Trophoblast cell (in vitro differentiated cells and primary cell): ENCODE data around the gene PDE4B.

ENCODE experiments used
- DNase-seq, 2 donors: peaks; one replicate each; pipeline ENCODE4 v3.0.0-alpha.2; 2016
- H2AFZ ChIP-seq: 2 replicates; pipeline ENCODE4 v1.6.1; 2013; ENCODE audit warnings: low read length, moderate library complexity, mild to moderate bottlenecking; ENCODE audit not compliant: insufficient read depth, poor library complexity
- H2AK5ac ChIP-seq: 2 replicates; pipeline ENCODE4 v1.6.1; 2013; ENCODE audit warnings: mild to moderate bottlenecking, low read length
- H2BK120ac ChIP-seq: 2 replicates; pipeline ENCODE4 v1.6.1; 2013; ENCODE audit warnings: low read length, mild to moderate bottlenecking, moderate library complexity; ENCODE audit not compliant: insufficient read depth, poor library complexity
- H2BK12ac ChIP-seq: 2 replicates; pipeline ENCODE4 v1.6.1; 2013; ENCODE audit warnings: mild to moderate bottlenecking, low read length, moderate library complexity
- H2BK5ac ChIP-seq: 2 replicates; pipeline ENCODE4 v1.6.1; 2013; ENCODE audit warnings: low read length, low read depth, moderate library complexity, mild to moderate bottlenecking; ENCODE audit not compliant: poor library complexity
- H3K14ac ChIP-seq: 2 replicates; pipeline ENCODE4 v1.6.1; 2013; ENCODE audit warnings: mild to moderate bottlenecking, low read length
- H3K18ac ChIP-seq: 2 replicates; pipeline ENCODE4 v1.6.1; 2013; ENCODE audit warnings: mild to moderate bottlenecking, low read length
- H3K23ac ChIP-seq: 2 replicates; pipeline ENCODE4 v1.6.1; 2013; ENCODE audit warnings: low read length
- H3K27ac ChIP-seq: 2 replicates; pipeline ENCODE4 v1.5.1; 2013; ENCODE audit warnings: low read depth, mild to moderate bottlenecking, inconsistent platforms, low read length, moderate library complexity
- H3K27me3 ChIP-seq: 2 replicates; pipeline ENCODE4 v1.6.1; 2013; ENCODE audit warnings: inconsistent platforms, mild to moderate bottlenecking, low read length, moderate library complexity; ENCODE audit not compliant: insufficient read depth
- H3K36me3 ChIP-seq, 2 experiments: 1 replicate in 1 of 2; 2 replicates in 1 of 2; pipeline ENCODE4 v1.6.1; 2013; ENCODE audit warnings: low read length in 2 of 2, mild to moderate bottlenecking in 2 of 2, moderate library complexity in 1 of 2; ENCODE audit not compliant: insufficient read depth in 2 of 2, control insufficient read depth in 1 of 2
- H3K4ac ChIP-seq: 2 replicates; pipeline ENCODE4 v1.6.1; 2013; ENCODE audit warnings: low read depth, mild to moderate bottlenecking, low read length, moderate library complexity
- H3K4me1 ChIP-seq, 2 experiments: 1 replicate in 1 of 2; 2 replicates in 1 of 2; pipeline ENCODE4 v1.6.1; 2013; ENCODE audit warnings: low read length in 2 of 2, mild to moderate bottlenecking in 2 of 2, moderate library complexity in 1 of 2; ENCODE audit not compliant: insufficient read depth in 2 of 2, control insufficient read depth in 1 of 2
- H3K4me2 ChIP-seq: 2 replicates; pipeline ENCODE4 v1.6.1; 2013; ENCODE audit warnings: inconsistent platforms, mild to moderate bottlenecking, low read length, moderate library complexity
- H3K4me3 ChIP-seq: 2 replicates; pipeline ENCODE4 v1.5.1; 2013; ENCODE audit warnings: mild to moderate bottlenecking, low read depth, low read length, inconsistent platforms
- H3K79me1 ChIP-seq: one replicate; pipeline ENCODE4 v1.6.1; 2013; ENCODE audit warnings: low read length
- H3K79me2 ChIP-seq: 2 replicates; pipeline ENCODE4 v1.6.1; 2013; ENCODE audit warnings: low read length, mild to moderate bottlenecking; ENCODE audit not compliant: control insufficient read depth, insufficient read depth, poor library complexity
- H3K9ac ChIP-seq: 2 replicates; pipeline ENCODE4 v1.6.1; 2013; ENCODE audit warnings: mild to moderate bottlenecking, low read length
- H3K9me3 ChIP-seq: 2 replicates; pipeline ENCODE4 v1.6.1; 2013; ENCODE audit warnings: low read depth, mild to moderate bottlenecking, control low read depth, inconsistent platforms, low read length; ENCODE audit not compliant: insufficient read depth
- H4K12ac ChIP-seq: 2 replicates; pipeline ENCODE4 v1.6.1; 2013; ENCODE audit warnings: low read depth, mild to moderate bottlenecking, low read length, moderate library complexity
- H4K8ac ChIP-seq: 2 replicates; pipeline ENCODE4 v1.6.1; 2013; ENCODE audit warnings: low read depth, mild to moderate bottlenecking, low read length, moderate library complexity
- H4K91ac ChIP-seq: one replicate; pipeline ENCODE4 v1.6.1; 2013; ENCODE audit warnings: low read depth, mild to moderate bottlenecking, low read length, moderate library complexity
- WGBS: extraction: QIAGEN DNeasy Blood & Tissue Kit; methylation state at CpG from one replicate; pipeline ENCODE4 v1.1.7; 2013; ENCODE audit warnings: missing lambda C conversion rate; ENCODE audit not compliant: insufficient read length, insufficient coverage; ENCODE audit errors: extremely low coverage; 5-methylcytosine and 5-hydroxymethylcytosine counted together

The PDE4B gene

DNA sequence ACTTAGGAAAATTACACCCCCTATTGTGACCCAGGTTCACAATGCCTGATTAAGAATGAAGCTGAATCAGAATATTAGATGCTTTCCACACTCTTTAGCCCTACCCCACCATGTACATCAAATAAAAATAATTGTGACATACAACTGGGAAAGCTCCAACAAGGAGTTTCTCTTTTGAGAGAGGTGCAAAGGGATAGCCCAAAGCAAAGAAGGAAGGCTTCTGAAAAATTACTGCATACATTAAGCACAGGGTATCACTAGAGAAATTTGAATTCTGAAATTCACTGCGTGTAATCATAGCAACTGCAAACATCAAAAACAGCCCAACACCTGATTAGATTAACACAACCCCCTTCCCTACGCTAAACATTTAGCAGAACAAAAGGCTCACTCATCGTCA, 34.1 kb downstream of the PDE4B start:
- Histone ChIP-seq H2BK120ac (no peak overlapping the region), H3K4me2 (no peak overlapping the region), H3K9me3 (no peaks in the 10 kb centered on the region), H3K9ac (no peak overlapping the region), H3K27ac (no peak overlapping the region), H3K4ac (no peak overlapping the region), H3K23ac (no peak overlapping the region), H3K4me3 (no peak overlapping the region), H3K36me3 (no peaks in the 10 kb centered on the region), H2AFZ (no peak overlapping the region), H4K12ac (no peak overlapping the region), H3K79me1 (no peaks in the 10 kb centered on the region), H4K91ac (no peak overlapping the region), H4K8ac (no peak overlapping the region), H3K27me3 (no peaks in the 10 kb centered on the region), H3K4me1 (no peaks in the 10 kb centered on the region), H3K18ac (no peak overlapping the region), H3K79me2 (no peaks in the 10 kb centered on the region), H2BK12ac (no peak overlapping the region), H2AK5ac (no peak overlapping the region), H2BK5ac (no peak overlapping the region), H3K14ac (no peak overlapping the region)
- WGBS, result no CpG with 5 or more reads among the region's 3 CpGs
- DNase-seq, result no peak

DNA sequence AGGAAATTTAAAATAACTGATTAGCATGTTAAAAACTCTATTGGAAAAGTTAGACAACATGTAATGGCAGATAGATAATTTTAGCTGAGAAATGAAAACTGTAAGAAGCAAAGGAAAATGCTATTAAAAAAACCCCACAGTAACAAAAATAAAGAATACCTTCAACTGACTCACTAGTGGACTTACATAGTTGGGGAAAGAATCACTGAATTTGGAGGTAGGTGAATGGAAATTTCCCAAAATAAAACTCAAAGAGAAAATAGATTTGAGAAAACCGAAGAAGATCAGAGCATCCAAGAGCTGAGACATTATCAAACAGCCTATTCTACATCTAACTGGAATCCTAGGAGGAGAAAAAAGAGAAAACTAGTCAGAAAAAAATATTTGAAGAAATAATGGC, 34.7 kb downstream of the PDE4B start:
- H3K18ac ChIP-seq, result no peak overlapping the region

DNA sequence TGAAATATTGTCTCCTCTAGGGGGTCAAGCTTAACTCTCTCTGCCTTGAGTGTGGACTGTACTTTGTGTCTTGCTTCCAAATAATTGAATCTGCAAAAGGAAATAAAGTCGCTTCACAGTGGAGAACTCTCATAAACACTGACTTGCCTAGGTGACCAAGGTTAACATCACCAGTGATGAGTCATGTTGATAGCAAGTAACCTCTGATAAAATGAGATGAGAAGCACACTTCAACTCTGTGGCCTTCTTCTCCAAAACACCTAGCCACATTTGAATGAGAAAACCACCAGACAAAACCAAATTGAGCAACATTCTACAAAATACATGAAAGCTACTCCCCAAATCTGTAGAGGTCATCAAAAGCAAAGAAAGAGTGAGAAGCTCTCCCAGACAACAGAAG, 37.6 kb downstream of the PDE4B start:
- Histone ChIP-seq H3K23ac (no peak overlapping the region), H3K27ac (no peak overlapping the region), H3K9ac (no peak overlapping the region), H3K4me2 (no peak overlapping the region), H2BK120ac (no peak overlapping the region), H2BK12ac (no peak overlapping the region), H3K79me2 (no peaks in the 10 kb centered on the region), H3K4ac (no peak overlapping the region), H3K79me1 (no peaks in the 10 kb centered on the region), H2BK5ac (no peak overlapping the region), H3K27me3 (no peaks in the 10 kb centered on the region), H3K14ac (no peak overlapping the region), H3K9me3 (no peaks in the 10 kb centered on the region), H4K91ac (no peak overlapping the region), H3K4me3 (no peak overlapping the region), H3K36me3 (no peaks in the 10 kb centered on the region), H4K12ac (no peak overlapping the region), H3K4me1 (no peaks in the 10 kb centered on the region), H3K18ac (no peak overlapping the region), H2AFZ (no peak overlapping the region), H2AK5ac (no peak overlapping the region), H4K8ac (no peak overlapping the region)
- DNase-seq, result no peak
- no CpG with 5 or more reads among the region's 1 CpG for WGBS

More for the DNA sequence above, 34.7 kb downstream of the PDE4B start:
- H3K4me1 ChIP-seq, result no peaks in the 10 kb centered on the region
- H4K12ac ChIP-seq, result no peak overlapping the region
- H3K79me1 ChIP-seq, result no peaks in the 10 kb centered on the region
- H3K27ac ChIP-seq, result no peak overlapping the region
- no peak overlapping the region for H3K9ac ChIP-seq
- H3K4me3 ChIP-seq, result no peak overlapping the region
- H3K9me3 ChIP-seq, result no peaks in the 10 kb centered on the region
- H4K8ac ChIP-seq, result no peak overlapping the region
- no peak for DNase-seq
- no peak overlapping the region for H2AFZ ChIP-seq
- no peak overlapping the region for H3K23ac ChIP-seq
- no CpG with 5 or more reads among the region's 1 CpG for WGBS
- no peaks in the 10 kb centered on the region for H3K27me3 ChIP-seq
- H3K14ac ChIP-seq, result no peak overlapping the region
- no peaks in the 10 kb centered on the region for H3K36me3 ChIP-seq
- H3K79me2 ChIP-seq, result no peaks in the 10 kb centered on the region
- H2BK120ac ChIP-seq, result no peak overlapping the region
- H2AK5ac ChIP-seq, result no peak overlapping the region
- no peak overlapping the region for H4K91ac ChIP-seq
- H3K4me2 ChIP-seq, result no peak overlapping the region
- H3K4ac ChIP-seq, result no peak overlapping the region
- no peak overlapping the region for H2BK12ac ChIP-seq
- H2BK5ac ChIP-seq, result no peak overlapping the region

DNA sequence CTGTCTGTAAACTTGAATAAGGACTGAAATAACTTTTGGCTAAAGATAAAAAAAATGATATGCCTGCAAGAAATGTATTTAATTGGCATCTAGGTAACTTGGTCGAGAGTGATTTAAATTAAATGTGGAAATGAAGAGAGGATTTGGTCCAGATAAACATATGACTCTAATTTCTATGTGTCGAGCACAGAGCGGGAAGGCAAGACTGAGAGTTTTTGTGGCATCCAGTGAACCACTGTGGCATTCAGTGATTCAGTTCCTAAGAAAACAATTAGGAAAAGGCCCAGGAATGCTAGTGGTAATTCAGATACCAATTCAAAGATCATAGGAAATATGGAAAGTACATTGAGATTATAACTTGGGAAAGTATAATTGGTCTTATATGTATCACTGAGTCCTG, 39.6 kb downstream of the PDE4B start:
- H4K8ac ChIP-seq, result no peak overlapping the region
- no CpG with 5 or more reads among the region's 3 CpGs for WGBS
- H3K23ac ChIP-seq, result no peak overlapping the region
- H3K9me3 ChIP-seq, result no peaks in the 10 kb centered on the region
- H3K36me3 ChIP-seq, result no peaks in the 10 kb centered on the region
- H3K4me1 ChIP-seq, result no peaks in the 10 kb centered on the region
- H4K12ac ChIP-seq, result no peak overlapping the region
- H3K27me3 ChIP-seq, result no peaks in the 10 kb centered on the region
- no peak overlapping the region for H3K4ac ChIP-seq
- H2AK5ac ChIP-seq, result no peak overlapping the region
- H3K79me2 ChIP-seq, result no peaks in the 10 kb centered on the region
- DNase-seq, result no peak
- H3K4me2 ChIP-seq, result no peak overlapping the region
- H3K14ac ChIP-seq, result no peak overlapping the region
- no peak overlapping the region for H3K18ac ChIP-seq
- no peak overlapping the region for H2AFZ ChIP-seq
- no peak overlapping the region for H4K91ac ChIP-seq
- H3K27ac ChIP-seq, result no peak overlapping the region
- no peaks in the 10 kb centered on the region for H3K79me1 ChIP-seq
- H3K9ac ChIP-seq, result no peak overlapping the region
- no peak overlapping the region for H2BK12ac ChIP-seq
- H2BK120ac ChIP-seq, result no peak overlapping the region
- H3K4me3 ChIP-seq, result no peak overlapping the region
- H2BK5ac ChIP-seq, result no peak overlapping the region
